GM19240 (cell line): ENCODE results near the gene RPP21.

Source experiments
- DNase-seq: peaks from one replicate; pipeline ENCODE4 v3.0.0; 2011; ENCODE audit warnings: low spot score; ENCODE audit not compliant: insufficient read length

The RPP21 gene

GRCh38 chr6:30344868-30345671 lies at the start of gene RPP21:
RPP21 (plus strand) TSS chr6:30345156; CDS start chr6:30345172, 16 bp downstream.
- DNase-seq = peak; percentile 89

- no peak for DNase-seq
Observed at GRCh38 chr6:30295837-30296236, 49.1 kb upstream of the RPP21 start.

- no peak for DNase-seq
Observed at GRCh38 chr6:30304002-30304401, 41.0 kb upstream of the RPP21 start.

- no peak for DNase-seq
Observed at GRCh38 chr6:30311101-30311500, 33.9 kb upstream of the RPP21 start.

- no peak for DNase-seq
Observed at GRCh38 chr6:30311671-30312070, 33.3 kb upstream of the RPP21 start.

- DNase-seq = no peak
Observed at GRCh38 chr6:30312266-30312665, 32.7 kb upstream of the RPP21 start.

GRCh38 chr6:30312676-30313321 lies 32.2 kb upstream of the RPP21 start:
- DNase-seq = no peak

- no peak for DNase-seq
Observed at GRCh38 chr6:30315156-30315555, 29.8 kb upstream of the RPP21 start.

- no peak for DNase-seq
Observed at GRCh38 chr6:30317913-30318589, 26.9 kb upstream of the RPP21 start.

GRCh38 chr6:30319146-30319835 lies 25.7 kb upstream of the RPP21 start:
- DNase-seq = no peak

- no peak for DNase-seq
Observed at GRCh38 chr6:30321692-30322388, 23.1 kb upstream of the RPP21 start.

- no peak for DNase-seq
Observed at GRCh38 chr6:30322527-30323501, 22.1 kb upstream of the RPP21 start.

GRCh38 chr6:30323806-30324205 lies 21.1 kb upstream of the RPP21 start:
- DNase-seq = no peak

GRCh38 chr6:30325150-30325872 lies 19.6 kb upstream of the RPP21 start:
- peak; percentile 46 for DNase-seq

GRCh38 chr6:30325873-30326525 lies 19.0 kb upstream of the RPP21 start:
- DNase-seq = no peak

- peak; percentile 75 for DNase-seq
Observed at GRCh38 chr6:30326526-30327231, 18.3 kb upstream of the RPP21 start, which contains the start of gene TRIM39. TRIM39 (plus strand) TSS chr6:30326927; CDS start chr6:30329318, 2,391 bp downstream.

- DNase-seq = no peak
Observed at GRCh38 chr6:30327232-30327746, 17.7 kb upstream of the RPP21 start.

GRCh38 chr6:30328397-30328796 lies 16.6 kb upstream of the RPP21 start:
- no peak for DNase-seq
